Neural progenitor cell (in vitro differentiated cells): ENCODE results near the gene ADORA2A. TPM values are rescaled to one million over a fixed set of nuclear protein-coding genes. Genes with fewer than 3 reads are reported as not detected.

Source experiments
- DNase-seq: peaks from one replicate; pipeline ENCODE4 v3.0.0-alpha.2; 2016; ENCODE audit warnings: low spot score
- H2AFZ ChIP-seq: fragments of 200-600 bp; sonication (generic); replicated peaks from 2 replicates; pipeline ENCODE4 v1.6.1; 2016; ENCODE audit warnings: antibody characterized with exemption
- H3F3A ChIP-seq: fragments of 200-600 bp; sonication (generic); 2 replicates; pipeline ENCODE4 v1.6.1; 2016; ENCODE audit warnings: antibody characterized with exemption, low read depth
- H3K27ac ChIP-seq: fragments of 200-600 bp; sonication (generic); 2 replicates; pipeline ENCODE4 v1.5.1; 2016; ENCODE audit warnings: mild to moderate bottlenecking
- H3K27me3 ChIP-seq: fragments of 200-600 bp; sonication (generic); 2 replicates; pipeline ENCODE4 v1.6.1; 2016; ENCODE audit warnings: mild to moderate bottlenecking, moderate library complexity
- H3K36me3 ChIP-seq: fragments of 200-600 bp; sonication (generic); 2 replicates; pipeline ENCODE4 v1.5.1; 2016
- H3K4me1 ChIP-seq: fragments of 200-600 bp; sonication (generic); 2 replicates; pipeline ENCODE4 v1.6.1; 2016; ENCODE audit warnings: mixed run types
- H3K4me2 ChIP-seq: fragments of 200-600 bp; sonication (generic); 2 replicates; pipeline ENCODE4 v1.6.1; 2016
- H3K4me3 ChIP-seq: fragments of 200-600 bp; sonication (generic); 2 replicates; pipeline ENCODE4 v1.5.1; 2016
- H3K79me2 ChIP-seq: fragments of 200-600 bp; sonication (generic); 2 replicates; pipeline ENCODE4 v1.6.1; 2016; ENCODE audit warnings: low read depth
- H3K9ac ChIP-seq: fragments of 200-600 bp; sonication (generic); 2 replicates; pipeline ENCODE4 v1.6.1; 2016
- H3K9me3 ChIP-seq: fragments of 200-600 bp; sonication (generic); 2 replicates; pipeline ENCODE4 v1.5.1; 2016; ENCODE audit warnings: low read depth
- H4K20me1 ChIP-seq: fragments of 200-600 bp; sonication (generic); 2 replicates; pipeline ENCODE4 v1.6.1; 2016; ENCODE audit warnings: low read depth
- H3K27ac Mint-ChIP-seq: 3 replicates; pipeline ENCODE4 v1.8.0; 2021; ENCODE audit warnings: mixed read lengths
- H3K27me3 Mint-ChIP-seq: 2 replicates; pipeline ENCODE4 v1.8.0; 2022; ENCODE audit warnings: low read depth, mild to moderate bottlenecking, inconsistent platforms, moderate library complexity, mixed read lengths; ENCODE audit not compliant: insufficient read depth
- H3K36me3 Mint-ChIP-seq: 3 replicates; pipeline ENCODE4 v1.8.0; 2021; ENCODE audit warnings: mixed read lengths
- H3K4me1 Mint-ChIP-seq: 3 replicates; pipeline ENCODE4 v1.8.0; 2021; ENCODE audit warnings: mixed read lengths
- H3K4me3 Mint-ChIP-seq: 3 replicates; pipeline ENCODE4 v1.8.0; 2021; ENCODE audit warnings: mild to moderate bottlenecking, moderate library complexity, mixed read lengths
- H3K9me3 Mint-ChIP-seq: 3 replicates; pipeline ENCODE4 v1.8.0; 2020; ENCODE audit warnings: mixed read lengths
- EZH2 ChIP-seq: fragments of 200-600 bp; sonication (generic); IDR thresholded peaks from 2 replicates; pipeline ENCODE4 v1.6.1; 2017; ENCODE audit warnings: antibody characterized with exemption, mild to moderate bottlenecking, moderate library complexity
- EZH2phosphoT487 ChIP-seq: fragments of 200-600 bp; sonication (generic); IDR thresholded peaks from 2 replicates; pipeline ENCODE4 v1.6.1; 2017; ENCODE audit warnings: antibody characterized with exemption
- total RNA-seq: library from RNA; depleted of rRNA; stranded (reverse); fragments of >200 nt; gene quantifications from 2 replicates; pipeline ENCODE4 v1.2.3, GENCODE V29; 2015; ENCODE audit warnings: low replicate concordance
- TF ChIP-seq, protein P1 (sequence below): fragments of 200-600 bp; sonication (generic); IDR thresholded peaks from 2 replicates; pipeline ENCODE4 v1.5.1; 2017; ENCODE audit warnings: antibody characterized with exemption, mild to moderate bottlenecking

The ADORA2A gene
- total RNA-seq, 1 donor from 2014 or later = 0.51 TPM

DNA sequence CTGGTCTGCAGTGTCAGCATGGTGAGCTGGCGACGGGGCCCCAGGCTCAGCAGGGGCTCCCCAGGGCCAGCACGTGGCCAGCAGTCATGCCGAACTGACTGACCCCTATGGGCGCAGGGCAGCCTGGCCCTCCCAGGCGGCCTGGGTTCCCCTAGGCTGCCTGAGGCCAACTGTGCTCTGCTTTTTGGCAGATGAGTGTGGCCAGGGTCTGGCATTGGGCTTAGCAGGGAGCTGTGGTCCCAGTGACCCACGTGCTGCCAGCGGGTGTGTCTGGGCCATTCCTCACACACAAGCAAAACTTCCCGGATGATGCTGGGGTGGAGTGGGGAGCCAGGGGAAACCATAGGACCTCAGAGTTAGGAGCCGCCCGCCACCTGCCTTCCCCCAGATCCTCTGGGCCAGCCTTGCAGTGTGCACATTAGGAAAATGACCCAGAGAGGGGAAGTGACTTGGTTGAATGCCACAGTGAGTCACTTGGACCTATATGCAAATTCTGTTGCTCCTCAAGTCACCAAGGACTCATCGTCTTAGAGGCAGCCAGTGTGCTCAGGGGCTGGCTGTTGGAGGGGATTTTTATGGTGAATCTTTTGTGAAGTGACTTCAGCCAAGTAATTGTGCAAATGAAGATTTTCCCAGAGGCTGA lies 6.5 kb downstream of the ADORA2A start:
- no peak for TF ChIP-seq EZH2phosphoT487
- TF ChIP-seq EZH2 = no peak
- TF ChIP-seq, protein P1, sequence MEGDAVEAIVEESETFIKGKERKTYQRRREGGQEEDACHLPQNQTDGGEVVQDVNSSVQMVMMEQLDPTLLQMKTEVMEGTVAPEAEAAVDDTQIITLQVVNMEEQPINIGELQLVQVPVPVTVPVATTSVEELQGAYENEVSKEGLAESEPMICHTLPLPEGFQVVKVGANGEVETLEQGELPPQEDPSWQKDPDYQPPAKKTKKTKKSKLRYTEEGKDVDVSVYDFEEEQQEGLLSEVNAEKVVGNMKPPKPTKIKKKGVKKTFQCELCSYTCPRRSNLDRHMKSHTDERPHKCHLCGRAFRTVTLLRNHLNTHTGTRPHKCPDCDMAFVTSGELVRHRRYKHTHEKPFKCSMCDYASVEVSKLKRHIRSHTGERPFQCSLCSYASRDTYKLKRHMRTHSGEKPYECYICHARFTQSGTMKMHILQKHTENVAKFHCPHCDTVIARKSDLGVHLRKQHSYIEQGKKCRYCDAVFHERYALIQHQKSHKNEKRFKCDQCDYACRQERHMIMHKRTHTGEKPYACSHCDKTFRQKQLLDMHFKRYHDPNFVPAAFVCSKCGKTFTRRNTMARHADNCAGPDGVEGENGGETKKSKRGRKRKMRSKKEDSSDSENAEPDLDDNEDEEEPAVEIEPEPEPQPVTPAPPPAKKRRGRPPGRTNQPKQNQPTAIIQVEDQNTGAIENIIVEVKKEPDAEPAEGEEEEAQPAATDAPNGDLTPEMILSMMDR = no peak
- Histone ChIP-seq H4K20me1 (no peaks in the 10 kb centered on the region), H3K4me2 (no peak overlapping the region), H3K9ac (no peak overlapping the region), H2AFZ (no peak overlapping the region), H3K79me2 (no peaks in the 10 kb centered on the region), H3K9me3 (no peaks in the 10 kb centered on the region), H3K36me3 (no peaks in the 10 kb centered on the region), H3K27ac (no peak overlapping the region), H3K27me3 (no peaks in the 10 kb centered on the region), H3F3A (peaks cover 3% of the 10 kb centered on the region), H3K4me1 (no peaks in the 10 kb centered on the region), H3K4me3 (no peak overlapping the region)
- H3K36me3 Mint-ChIP-seq = no peaks in the 10 kb centered on the region
- H3K27ac Mint-ChIP-seq = no peak overlapping the region
- peaks cover 16% of the 10 kb centered on the region for H3K4me1 Mint-ChIP-seq
- peaks cover 6% of the 10 kb centered on the region for H3K27me3 Mint-ChIP-seq
- no peak overlapping the region for H3K4me3 Mint-ChIP-seq
- DNase-seq = no peak
- no peaks in the 10 kb centered on the region for H3K9me3 Mint-ChIP-seq

DNA sequence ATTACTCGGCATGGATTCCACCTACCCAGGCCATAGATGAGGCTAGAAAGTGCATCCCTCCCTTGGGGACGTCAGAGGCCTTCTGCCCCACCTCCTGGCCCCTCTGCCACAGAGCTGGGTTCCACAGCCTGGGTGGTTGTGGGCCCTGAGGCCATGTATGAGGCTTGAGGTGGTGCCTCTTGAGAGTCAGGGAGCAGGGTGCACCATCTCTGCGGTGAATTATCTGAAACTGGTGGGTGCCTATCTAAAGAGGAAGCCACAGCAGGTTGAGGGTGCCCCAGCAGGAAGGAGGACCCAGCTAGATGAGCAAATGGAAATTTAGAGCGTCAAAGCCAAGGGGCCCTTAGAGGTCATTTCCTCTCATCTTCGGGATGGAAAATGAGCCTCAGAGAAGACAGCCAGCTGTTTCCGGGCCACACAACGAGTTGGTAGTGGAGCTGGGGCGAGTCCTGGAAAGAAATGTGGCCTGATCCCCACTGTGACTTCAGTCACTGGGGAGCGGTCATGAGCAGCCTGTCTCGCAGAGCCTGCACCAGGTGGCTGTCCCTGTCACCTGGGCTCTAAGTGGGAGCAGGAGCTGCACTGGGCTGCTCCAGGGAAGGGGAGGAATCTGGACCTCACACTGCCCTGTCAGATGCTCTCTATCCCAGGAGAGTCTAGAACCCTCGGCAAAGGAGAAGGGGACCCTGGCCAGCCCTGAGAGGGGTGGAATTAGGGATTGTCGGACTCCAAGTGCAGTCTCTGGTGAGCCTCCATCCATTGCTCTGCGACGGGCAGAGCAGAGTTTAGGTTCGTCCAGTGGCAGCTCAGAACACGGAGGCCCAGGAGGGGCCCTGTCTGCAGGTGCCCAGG lies 7.3 kb downstream of the ADORA2A start:
- Histone ChIP-seq H3K36me3 (no peaks in the 10 kb centered on the region), H3K9ac (no peak overlapping the region), H3K4me3 (no peak overlapping the region), H3K27ac (no peak overlapping the region), H3K4me1 (no peaks in the 10 kb centered on the region), H3K9me3 (no peaks in the 10 kb centered on the region), H3K4me2 (no peak overlapping the region), H4K20me1 (no peaks in the 10 kb centered on the region), H3F3A (no peaks in the 10 kb centered on the region), H3K27me3 (no peaks in the 10 kb centered on the region), H2AFZ (no peak overlapping the region), H3K79me2 (no peaks in the 10 kb centered on the region)
- Mint-ChIP-seq H3K36me3 (no peaks in the 10 kb centered on the region), H3K9me3 (no peaks in the 10 kb centered on the region), H3K4me3 (no peak overlapping the region), H3K4me1 (peaks cover 10% of the 10 kb centered on the region), H3K27me3 (peaks cover 8% of the 10 kb centered on the region), H3K27ac (peak overlapping the region; percentile 46)
- DNase-seq = no peak
- TF ChIP-seq, protein P1 = no peak
- TF ChIP-seq EZH2phosphoT487 = no peak
- no peak for TF ChIP-seq EZH2

DNA sequence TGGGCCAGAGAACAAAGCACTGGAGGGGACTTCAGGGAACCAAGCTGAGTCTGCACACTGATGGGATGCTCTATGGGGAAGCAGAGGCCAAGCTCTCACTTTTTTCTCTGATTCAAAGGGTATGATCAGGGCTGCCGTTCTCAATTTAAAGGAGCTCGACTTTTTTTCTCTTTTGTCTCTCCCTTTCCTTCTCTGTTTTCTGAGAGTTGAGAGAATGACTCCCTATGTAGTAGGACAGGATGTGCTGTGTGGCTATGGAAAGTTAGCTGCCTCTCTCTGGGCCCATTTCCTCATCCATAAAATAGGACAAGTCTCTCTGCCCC lies 7.9 kb downstream of the ADORA2A start:
- no peak overlapping the region for H3K27ac Mint-ChIP-seq
- H3K79me2 ChIP-seq = no peaks in the 10 kb centered on the region
- TF ChIP-seq EZH2 = no peak
- TF ChIP-seq EZH2phosphoT487 = no peak
- TF ChIP-seq, protein P1 = no peak

More for the DNA sequence above, 7.9 kb downstream of the ADORA2A start:
- Mint-ChIP-seq H3K36me3 (no peaks in the 10 kb centered on the region), H3K27me3 (peaks cover 8% of the 10 kb centered on the region), H3K4me1 (peaks cover 10% of the 10 kb centered on the region), H3K4me3 (no peak overlapping the region), H3K9me3 (no peaks in the 10 kb centered on the region)
- H3F3A ChIP-seq = no peaks in the 10 kb centered on the region
- no peak overlapping the region for H3K4me2 ChIP-seq
- no peaks in the 10 kb centered on the region for H3K9me3 ChIP-seq
- no peak overlapping the region for H3K27ac ChIP-seq
- no peak for DNase-seq
- H3K36me3 ChIP-seq = no peaks in the 10 kb centered on the region
- H2AFZ ChIP-seq = no peak overlapping the region
- H3K4me3 ChIP-seq = no peak overlapping the region
- no peaks in the 10 kb centered on the region for H3K4me1 ChIP-seq
- H3K27me3 ChIP-seq = no peaks in the 10 kb centered on the region
- H4K20me1 ChIP-seq = no peaks in the 10 kb centered on the region
- no peak overlapping the region for H3K9ac ChIP-seq
